ENCODE results near the gene MYMX. TPM values are rescaled to one million over a fixed set of nuclear protein-coding genes. Genes with fewer than 3 reads are reported as not detected.

Gene MYMX
- polyA plus RNA-seq, 3 donors, result not detected

DNA sequence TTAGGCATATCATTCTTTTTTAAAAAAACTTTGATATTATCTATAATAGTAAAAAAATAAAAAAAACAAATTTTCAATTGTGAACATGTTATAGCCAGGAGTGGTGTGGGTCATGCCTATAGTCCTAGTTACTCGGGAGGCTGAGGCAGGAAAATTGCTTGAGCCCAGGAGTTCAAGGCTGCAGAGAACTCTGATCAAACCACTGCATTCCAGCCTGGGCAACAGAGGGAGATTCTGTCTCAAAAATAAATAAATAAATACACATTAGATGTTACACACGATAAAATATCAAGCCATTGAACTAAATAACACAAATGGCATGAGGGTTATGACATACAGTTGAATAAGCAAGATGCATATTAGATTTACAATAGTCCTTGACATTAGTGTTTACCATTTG, 27.9 kb upstream of the MYMX start:
- no peaks in the 10 kb centered on the region for H4K20me1 ChIP-seq (ENCODE audit: insufficient read depth, low read length)
- H3K4me3 Mint-ChIP-seq, result no peak overlapping the region
- H3K79me2 ChIP-seq (ENCODE audit: insufficient read depth, low read length), result no peaks in the 10 kb centered on the region
- no peak overlapping the region for H3K27ac ChIP-seq (ENCODE audit: low read depth in 1 of 2, low read length in 2 of 2)
- no peak overlapping the region for H3K9ac ChIP-seq (ENCODE audit: insufficient read depth, low read length, poor library complexity, severe bottlenecking)
- H3K27me3 ChIP-seq (ENCODE audit: control insufficient read depth in 2 of 2, insufficient read depth in 2 of 2, low read length in 2 of 2), result no peaks in the 10 kb centered on the region
- no peak overlapping the region for H3K4me2 ChIP-seq (replicated peaks; ENCODE audit: extremely low read depth, low read length, poor library complexity, severe bottlenecking)
- intact Hi-C loops (cut with micrococcal nuclease), result no loop called here
- no peaks in the 10 kb centered on the region for H3K9me3 ChIP-seq (replicated peaks in 1 of 2; ENCODE audit: control insufficient read depth in 1 of 2, insufficient read depth in 1 of 2, low read length in 2 of 2)
- H3K9me3 Mint-ChIP-seq, result peaks cover 0 to 2% (median 0%) of the 10 kb centered on the region in 7 donors
- WGBS (ENCODE audit: insufficient coverage), result 100% methylated on average over 1 of the region's 2 CpGs
- H3K27ac Mint-ChIP-seq, result no peak overlapping the region
- peaks cover 9% of the 10 kb centered on the region in 2 donors for H3K4me1 ChIP-seq (ENCODE audit: control insufficient read depth in 1 of 2, insufficient read depth in 2 of 2, low read length in 2 of 2)
- no peaks in the 10 kb centered on the region for H3K36me3 Mint-ChIP-seq
- TF ChIP-seq, protein P1, sequence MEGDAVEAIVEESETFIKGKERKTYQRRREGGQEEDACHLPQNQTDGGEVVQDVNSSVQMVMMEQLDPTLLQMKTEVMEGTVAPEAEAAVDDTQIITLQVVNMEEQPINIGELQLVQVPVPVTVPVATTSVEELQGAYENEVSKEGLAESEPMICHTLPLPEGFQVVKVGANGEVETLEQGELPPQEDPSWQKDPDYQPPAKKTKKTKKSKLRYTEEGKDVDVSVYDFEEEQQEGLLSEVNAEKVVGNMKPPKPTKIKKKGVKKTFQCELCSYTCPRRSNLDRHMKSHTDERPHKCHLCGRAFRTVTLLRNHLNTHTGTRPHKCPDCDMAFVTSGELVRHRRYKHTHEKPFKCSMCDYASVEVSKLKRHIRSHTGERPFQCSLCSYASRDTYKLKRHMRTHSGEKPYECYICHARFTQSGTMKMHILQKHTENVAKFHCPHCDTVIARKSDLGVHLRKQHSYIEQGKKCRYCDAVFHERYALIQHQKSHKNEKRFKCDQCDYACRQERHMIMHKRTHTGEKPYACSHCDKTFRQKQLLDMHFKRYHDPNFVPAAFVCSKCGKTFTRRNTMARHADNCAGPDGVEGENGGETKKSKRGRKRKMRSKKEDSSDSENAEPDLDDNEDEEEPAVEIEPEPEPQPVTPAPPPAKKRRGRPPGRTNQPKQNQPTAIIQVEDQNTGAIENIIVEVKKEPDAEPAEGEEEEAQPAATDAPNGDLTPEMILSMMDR (IDR thresholded peaks at IDR 0.05), result no peak
- DNase-seq, result no peak
- H2AFZ ChIP-seq (ENCODE audit: insufficient read depth, low read depth, low read length, poor library complexity, severe bottlenecking), result no peak overlapping the region
- H3K36me3 ChIP-seq (replicated peaks in 1 of 2; ENCODE audit: control insufficient read depth in 1 of 2, insufficient read depth in 2 of 2, low read length in 2 of 2), result no peaks in the 10 kb centered on the region
- no peak overlapping the region for H3K4me3 ChIP-seq (replicated peaks in 1 of 3; ENCODE audit: low read depth in 2 of 3, low read length in 3 of 3)
- H3K4me1 Mint-ChIP-seq, result peaks cover 14% of the 10 kb centered on the region
- H3K27me3 Mint-ChIP-seq (ENCODE audit: low read depth in 3 of 3), result peaks cover 2 to 8% (median 2%) of the 10 kb centered on the region in 3 donors

DNA sequence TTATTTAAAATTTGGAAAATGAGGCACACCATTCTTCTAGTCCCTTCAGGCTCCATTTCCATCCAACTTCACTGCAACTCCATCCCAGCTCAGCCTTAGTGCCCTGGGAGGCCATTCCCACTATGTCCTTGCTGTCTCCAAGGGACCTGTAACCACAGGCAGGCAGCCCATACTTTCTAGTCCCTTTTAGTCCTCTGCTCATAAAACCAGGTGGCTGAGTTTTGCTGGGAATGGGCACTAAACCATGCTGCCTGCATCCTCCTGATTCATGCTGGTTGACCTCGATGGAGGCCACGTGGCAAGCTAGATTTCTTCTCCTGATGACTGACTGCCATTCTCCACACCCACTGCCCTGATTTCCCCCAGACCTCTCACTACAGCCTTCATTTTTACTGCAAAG, 27.5 kb upstream of the MYMX start:
- Histone ChIP-seq H3K4me2 (replicated peaks; ENCODE audit: extremely low read depth, low read length, poor library complexity, severe bottlenecking) (no peak overlapping the region), H3K9me3 (replicated peaks in 1 of 2; ENCODE audit: control insufficient read depth in 1 of 2, insufficient read depth in 1 of 2, low read length in 2 of 2) (no peaks in the 10 kb centered on the region), H3K4me3 (replicated peaks in 1 of 3; ENCODE audit: low read depth in 2 of 3, low read length in 3 of 3) (no peak overlapping the region), H3K4me1 (ENCODE audit: control insufficient read depth in 1 of 2, insufficient read depth in 2 of 2, low read length in 2 of 2) (peaks cover 9% of the 10 kb centered on the region in 2 donors), H3K27me3 (ENCODE audit: control insufficient read depth in 2 of 2, insufficient read depth in 2 of 2, low read length in 2 of 2) (no peaks in the 10 kb centered on the region), H4K20me1 (ENCODE audit: insufficient read depth, low read length) (no peaks in the 10 kb centered on the region), H3K9ac (ENCODE audit: insufficient read depth, low read length, poor library complexity, severe bottlenecking) (no peak overlapping the region), H3K27ac (ENCODE audit: low read depth in 1 of 2, low read length in 2 of 2) (no peak overlapping the region), H2AFZ (ENCODE audit: insufficient read depth, low read depth, low read length, poor library complexity, severe bottlenecking) (no peak overlapping the region), H3K79me2 (ENCODE audit: insufficient read depth, low read length) (no peaks in the 10 kb centered on the region), H3K36me3 (replicated peaks in 1 of 2; ENCODE audit: control insufficient read depth in 1 of 2, insufficient read depth in 2 of 2, low read length in 2 of 2) (no peaks in the 10 kb centered on the region)
- DNase-seq, result no peak
- 62% methylated on average over 2 of the region's 2 CpGs for WGBS (ENCODE audit: insufficient coverage)
- no peaks in the 10 kb centered on the region for H3K36me3 Mint-ChIP-seq
- peaks cover 14% of the 10 kb centered on the region for H3K4me1 Mint-ChIP-seq
- intact Hi-C loops (cut with micrococcal nuclease), result no loop called here
- peaks cover 0 to 8% (median 2%) of the 10 kb centered on the region in 3 donors for H3K27me3 Mint-ChIP-seq (ENCODE audit: low read depth in 3 of 3)
- no peak overlapping the region for H3K4me3 Mint-ChIP-seq
- peaks cover 0 to 2% (median 0%) of the 10 kb centered on the region in 7 donors for H3K9me3 Mint-ChIP-seq
- TF ChIP-seq, protein P1 (IDR thresholded peaks at IDR 0.05), result no peak
- H3K27ac Mint-ChIP-seq, result no peak overlapping the region
